Measurements from ENCODE around the gene BRPF3.

DNA sequence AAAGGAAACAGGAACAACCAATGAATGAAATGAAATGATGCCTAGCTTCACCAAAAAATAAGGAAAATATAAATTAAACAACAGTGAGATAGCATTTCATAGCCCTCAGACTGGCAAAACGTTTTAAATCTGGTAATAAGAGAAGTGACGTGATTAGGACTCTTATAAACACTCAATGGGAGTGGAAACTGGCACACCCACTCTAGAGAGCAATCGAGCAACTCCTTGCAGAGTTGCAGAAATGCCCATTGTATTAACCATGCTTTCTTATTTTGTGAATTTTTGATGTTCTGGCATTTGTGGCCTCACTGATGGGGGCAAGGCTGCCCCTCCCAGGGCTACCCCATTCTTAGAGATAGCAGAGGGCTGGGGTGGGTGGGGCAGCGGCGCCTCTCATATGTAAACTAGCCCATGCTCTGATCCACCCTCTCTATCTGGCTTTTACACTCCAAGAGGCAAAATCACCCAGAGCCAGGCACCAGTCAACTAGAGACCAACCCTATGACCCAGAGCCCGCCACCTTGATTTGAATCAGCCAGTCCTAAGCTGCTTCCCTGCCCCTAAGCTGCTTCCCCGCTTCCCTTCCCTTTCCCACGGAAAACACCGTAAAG lies 67.0 kb downstream of the BRPF3 start:
- TF ChIP-seq, protein P1, sequence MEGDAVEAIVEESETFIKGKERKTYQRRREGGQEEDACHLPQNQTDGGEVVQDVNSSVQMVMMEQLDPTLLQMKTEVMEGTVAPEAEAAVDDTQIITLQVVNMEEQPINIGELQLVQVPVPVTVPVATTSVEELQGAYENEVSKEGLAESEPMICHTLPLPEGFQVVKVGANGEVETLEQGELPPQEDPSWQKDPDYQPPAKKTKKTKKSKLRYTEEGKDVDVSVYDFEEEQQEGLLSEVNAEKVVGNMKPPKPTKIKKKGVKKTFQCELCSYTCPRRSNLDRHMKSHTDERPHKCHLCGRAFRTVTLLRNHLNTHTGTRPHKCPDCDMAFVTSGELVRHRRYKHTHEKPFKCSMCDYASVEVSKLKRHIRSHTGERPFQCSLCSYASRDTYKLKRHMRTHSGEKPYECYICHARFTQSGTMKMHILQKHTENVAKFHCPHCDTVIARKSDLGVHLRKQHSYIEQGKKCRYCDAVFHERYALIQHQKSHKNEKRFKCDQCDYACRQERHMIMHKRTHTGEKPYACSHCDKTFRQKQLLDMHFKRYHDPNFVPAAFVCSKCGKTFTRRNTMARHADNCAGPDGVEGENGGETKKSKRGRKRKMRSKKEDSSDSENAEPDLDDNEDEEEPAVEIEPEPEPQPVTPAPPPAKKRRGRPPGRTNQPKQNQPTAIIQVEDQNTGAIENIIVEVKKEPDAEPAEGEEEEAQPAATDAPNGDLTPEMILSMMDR (IDR thresholded peaks at IDR 0.05): no peak
- TF ChIP-seq EP300 (IDR thresholded peaks at IDR 0.05): no peak
